IMR-90 (cell line): ENCODE results near the gene FNDC5. TPM values are rescaled to one million over a fixed set of nuclear protein-coding genes. Genes with fewer than 3 reads are reported as not detected.

Source experiments
- ATAC-seq: fragments of 200-7000 bp; cut with Tn5 transposase; 2 replicates; pipeline ENCODE4 v1.9.1; 2020; ENCODE audit warnings: low read depth, mild to moderate bottlenecking, moderate library complexity
- BruUV-seq: library from RNA; stranded (reverse); fragments of 400-500 nt; replicated peaks from 2 replicates; lab custom pipeline; 2021; lab: Mats Ljungman, UMichigan
- CTCF ChIA-PET: fragments of 300-600 bp; formaldehyde crosslinking; extraction: SDS; loops from one replicate; lab custom pipeline; 2021; ENCODE audit warnings: antibody characterized with exemption; lab: Yijun Ruan, JAX
- POLR2A ChIA-PET: fragments of 300-600 bp; sonication (Branson Sonifier 250); formaldehyde crosslinking; loops from one replicate; lab custom pipeline; 2022; ENCODE audit warnings: antibody characterized with exemption; ENCODE audit not compliant: unreplicated experiment; lab: Charles Lee
- DNase-seq: peaks from one replicate; pipeline ENCODE4 v3.0.0; 2013
- H2AFZ ChIP-seq: replicated peaks from 2 replicates; pipeline ENCODE3; 2013; ENCODE audit warnings: low read length, mild to moderate bottlenecking; ENCODE audit not compliant: poor library complexity
- H2AK5ac ChIP-seq: 2 replicates; pipeline ENCODE4 v1.6.1; 2013; ENCODE audit warnings: low read depth, low read length, inconsistent platforms
- H2AK9ac ChIP-seq: replicated peaks from 2 replicates; pipeline ENCODE3; 2013; ENCODE audit warnings: mild to moderate bottlenecking, low read depth, low read length, moderate library complexity; ENCODE audit not compliant: poor library complexity
- H2BK120ac ChIP-seq: 2 replicates; pipeline ENCODE4 v1.6.1; 2013; ENCODE audit warnings: low read depth, low read length, inconsistent platforms
- H2BK15ac ChIP-seq: 3 replicates; pipeline ENCODE4 v1.6.1; 2013; ENCODE audit warnings: low read depth, low read length, inconsistent platforms
- H2BK20ac ChIP-seq: 2 replicates; pipeline ENCODE4 v1.6.1; 2013; ENCODE audit warnings: low read depth, mild to moderate bottlenecking, inconsistent platforms, low read length, moderate library complexity
- H2BK5ac ChIP-seq: 2 replicates; pipeline ENCODE4 v1.6.1; 2013; ENCODE audit warnings: mild to moderate bottlenecking, low read depth, low read length, inconsistent platforms; ENCODE audit not compliant: poor library complexity, severe bottlenecking
- H3K14ac ChIP-seq: replicated peaks from 2 replicates; pipeline ENCODE4 v1.6.1; 2013; ENCODE audit warnings: low read depth, low read length, inconsistent platforms
- H3K18ac ChIP-seq: 2 replicates; pipeline ENCODE4 v1.6.1; 2013; ENCODE audit warnings: low read depth, low read length, control low read depth
- H3K23ac ChIP-seq: 2 replicates; pipeline ENCODE4 v1.6.1; 2013; ENCODE audit warnings: low read depth, low read length, inconsistent platforms
- H3K27ac ChIP-seq: 2 replicates; pipeline ENCODE4 v1.5.1; 2013; ENCODE audit warnings: mild to moderate bottlenecking, control low read depth, low read length; ENCODE audit not compliant: insufficient read depth
- H3K27me3 ChIP-seq: 2 replicates; pipeline ENCODE4 v1.6.1; 2013; ENCODE audit warnings: low read length; ENCODE audit not compliant: control insufficient read depth, insufficient read depth
- H3K36me3 ChIP-seq: 2 replicates; pipeline ENCODE4 v1.6.1; 2013; ENCODE audit warnings: low read length, mixed read lengths; ENCODE audit not compliant: control insufficient read depth, insufficient read depth
- H3K4ac ChIP-seq: 2 replicates; pipeline ENCODE4 v1.6.1; 2013; ENCODE audit warnings: low read depth, low read length, inconsistent platforms
- H3K4me1 ChIP-seq: 2 replicates; pipeline ENCODE4 v1.6.1; 2013; ENCODE audit warnings: low read length, mixed read lengths; ENCODE audit not compliant: control insufficient read depth, insufficient read depth
- H3K4me2 ChIP-seq: 2 replicates; pipeline ENCODE4 v1.6.1; 2013; ENCODE audit warnings: low read depth, mild to moderate bottlenecking, control low read depth, low read length, moderate library complexity
- H3K4me3 ChIP-seq: 2 replicates; pipeline ENCODE4 v1.5.1; 2013; ENCODE audit warnings: low read depth, mild to moderate bottlenecking, control low read depth, low read length, moderate library complexity; ENCODE audit not compliant: insufficient read depth
- H3K56ac ChIP-seq: 2 replicates; pipeline ENCODE4 v1.6.1; 2013; ENCODE audit warnings: low read length, inconsistent platforms; ENCODE audit not compliant: insufficient read depth; ENCODE audit errors: extremely low read depth
- H3K79me1 ChIP-seq, 2 experiments: 2 replicates each; pipeline ENCODE4 v1.6.1; 2013; ENCODE audit warnings: low read length in 2 of 2, inconsistent platforms in 1 of 2, low read depth in 1 of 2
- H3K9ac ChIP-seq: 2 replicates; pipeline ENCODE4 v1.6.1; 2013; ENCODE audit warnings: low read depth, low read length, control low read depth
- H3K9me1 ChIP-seq: 2 replicates; pipeline ENCODE4 v1.6.1; 2013; ENCODE audit warnings: low read length, inconsistent platforms; ENCODE audit not compliant: insufficient read depth
- H3K9me3 ChIP-seq: 2 replicates; pipeline ENCODE4 v1.6.1; 2013; ENCODE audit warnings: low read length; ENCODE audit not compliant: control insufficient read depth, insufficient read depth
- H4K20me1 ChIP-seq: 2 replicates; pipeline ENCODE4 v1.6.1; 2013; ENCODE audit warnings: low read length, inconsistent platforms; ENCODE audit not compliant: insufficient read depth
- H4K5ac ChIP-seq: 2 replicates; pipeline ENCODE4 v1.6.1; 2013; ENCODE audit warnings: mild to moderate bottlenecking, low read depth, low read length, control low read depth
- H4K8ac ChIP-seq, 2 experiments: 2 replicates each; pipeline ENCODE4 v1.6.1; 2013; ENCODE audit warnings: low read depth in 2 of 2, low read length in 2 of 2, control low read depth in 1 of 2, inconsistent platforms in 1 of 2
- H4K91ac ChIP-seq: 2 replicates; pipeline ENCODE4 v1.6.1; 2013; ENCODE audit warnings: low read depth, low read length, inconsistent platforms; ENCODE audit not compliant: insufficient read depth
- BHLHE40 ChIP-seq: fragments of 150-350 bp; IDR thresholded peaks from 2 replicates; pipeline ENCODE4 v1.6.1; 2016; ENCODE audit warnings: mild to moderate bottlenecking, low read depth, low read length
- CEBPB ChIP-seq: IDR thresholded peaks from 2 replicates; pipeline ENCODE4 v1.6.1; 2012; ENCODE audit warnings: low read depth, low read length, improper control_type of control experiment
- CHD1 ChIP-seq: IDR thresholded peaks from 2 replicates; pipeline ENCODE4 v1.6.1; 2012; ENCODE audit warnings: low read depth, low read length, improper control_type of control experiment
- FOS ChIP-seq: fragments of 150-350 bp; IDR thresholded peaks from 2 replicates; pipeline ENCODE4 v1.6.1; 2016; ENCODE audit warnings: low read depth, low read length
- MAFK ChIP-seq: IDR thresholded peaks from 2 replicates; pipeline ENCODE4 v1.6.1; 2012; ENCODE audit warnings: low read depth, low read length, improper control_type of control experiment
- WGBS, 2 experiments: methylation state at CpG; one replicate each; pipeline versions ENCODE4 v1.1.5 to v1.1.7; 2013; ENCODE audit warnings: missing lambda C conversion rate in 2 of 2; ENCODE audit not compliant: insufficient read length in 1 of 2; ENCODE audit errors: extremely low coverage in 2 of 2; 5-methylcytosine and 5-hydroxymethylcytosine counted together
- dilution Hi-C: fragments of 300-500 bp; cut with HindIII; formaldehyde crosslinking; loops from one replicate; pipeline ENCODE4 v1.14.3; 2018; ENCODE audit warnings: low sequenced_read_pairs; ENCODE audit not compliant: unreplicated experiment
- in situ Hi-C: fragments of 300-500 bp; cut with MboI; formaldehyde crosslinking; loops from 3 replicates; pipeline ENCODE4 v1.14.3; 2019; ENCODE audit warnings: low sequenced_read_pairs, inconsistent platforms, mixed read lengths
- intact Hi-C: fragments of 100-400 bp; cut with micrococcal nuclease; formaldehyde crosslinking; loops from 2 replicates; pipeline ENCODE4 v1.10.0; 2022
- polyA plus RNA-seq, 3 experiments: library from polyadenylated mRNA; depleted of rRNA; stranded (reverse); fragments of >200 nt; gene quantifications; 2 replicates each; pipeline ENCODE4 v1.2.3, GENCODE V29; 2012; ENCODE audit warnings: low replicate concordance in 1 of 3
- total RNA-seq: library from RNA; depleted of rRNA; stranded (reverse); fragments of >200 nt; gene quantifications from 2 replicates; pipeline ENCODE4 v1.2.3, GENCODE V29; 2012
- TF ChIP-seq, protein P1 (sequence below): fragments of 150-350 bp; IDR thresholded peaks from 2 replicates; pipeline ENCODE4 v1.6.1; 2016; ENCODE audit warnings: low read depth, mild to moderate bottlenecking, low read length, moderate library complexity, borderline replicate concordance
- TF ChIP-seq, protein P2 (sequence below): fragments of 150-350 bp; IDR thresholded peaks from 2 replicates; pipeline ENCODE4 v1.6.1; 2017; ENCODE audit warnings: mild to moderate bottlenecking, antibody characterized with exemption, low read length, low read depth

Gene FNDC5
- total and polyA plus RNA-seq, 2 of the 4 experiments (the other 2 are of a cell fraction): 1.2 to 1.6 TPM

DNA sequence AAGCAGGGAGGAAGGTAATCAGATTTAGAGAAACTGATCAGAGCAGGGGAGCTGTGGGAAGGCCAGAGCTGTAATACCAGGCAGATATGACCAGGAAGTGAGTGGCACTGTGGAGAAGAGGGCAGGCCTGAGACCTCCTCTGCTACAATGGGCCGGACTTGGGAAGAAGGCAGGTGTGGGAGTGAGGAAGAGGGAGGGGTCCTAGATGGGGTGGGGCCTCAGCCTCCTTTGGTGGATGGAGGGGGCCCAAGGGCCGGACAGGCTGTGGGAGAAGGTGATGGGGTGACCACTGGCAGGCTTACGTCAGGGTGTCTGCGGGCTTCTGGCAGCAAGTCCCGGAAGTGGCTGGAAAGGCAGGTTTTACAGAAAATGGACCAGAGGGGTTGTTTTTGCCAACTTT lies 10.6 kb upstream of the FNDC5 start (continued):
- TF ChIP-seq, protein P1, sequence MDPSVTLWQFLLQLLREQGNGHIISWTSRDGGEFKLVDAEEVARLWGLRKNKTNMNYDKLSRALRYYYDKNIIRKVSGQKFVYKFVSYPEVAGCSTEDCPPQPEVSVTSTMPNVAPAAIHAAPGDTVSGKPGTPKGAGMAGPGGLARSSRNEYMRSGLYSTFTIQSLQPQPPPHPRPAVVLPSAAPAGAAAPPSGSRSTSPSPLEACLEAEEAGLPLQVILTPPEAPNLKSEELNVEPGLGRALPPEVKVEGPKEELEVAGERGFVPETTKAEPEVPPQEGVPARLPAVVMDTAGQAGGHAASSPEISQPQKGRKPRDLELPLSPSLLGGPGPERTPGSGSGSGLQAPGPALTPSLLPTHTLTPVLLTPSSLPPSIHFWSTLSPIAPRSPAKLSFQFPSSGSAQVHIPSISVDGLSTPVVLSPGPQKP: no peak
- TF ChIP-seq MAFK: no peak

DNA sequence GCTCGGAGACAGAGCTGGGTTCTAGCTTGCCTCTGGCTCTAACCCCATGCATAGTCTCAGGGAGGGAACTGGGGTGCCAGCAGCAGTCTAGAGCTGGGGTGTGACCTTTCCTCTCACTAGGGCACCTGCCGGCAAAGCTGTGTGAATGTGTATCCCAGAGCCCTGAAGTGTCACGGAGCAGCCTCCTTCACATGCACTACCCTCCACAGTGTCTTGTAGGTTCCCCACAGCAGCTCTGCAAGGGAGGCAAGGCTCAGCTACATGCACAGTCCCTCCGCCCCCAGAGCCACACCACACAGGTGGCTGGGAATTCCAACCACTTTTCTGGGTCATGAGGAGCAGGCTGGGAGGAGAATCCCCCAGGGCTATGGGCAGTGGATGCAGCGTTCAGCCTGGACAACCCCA lies 7.9 kb upstream of the FNDC5 start:
- Histone ChIP-seq H3K27me3 (peaks cover 27% of the 10 kb centered on the region), H3K18ac (no peak overlapping the region), H2AK9ac (no peak overlapping the region), H3K56ac (no peak overlapping the region), H2BK20ac (no peak overlapping the region), H4K8ac (no peak overlapping the region), H3K23ac (no peak overlapping the region), H3K36me3 (no peaks in the 10 kb centered on the region), H3K79me1 (no peaks in the 10 kb centered on the region), H2BK5ac (no peak overlapping the region), H3K4me1 (no peaks in the 10 kb centered on the region), H4K5ac (no peak overlapping the region), H3K9me3 (no peaks in the 10 kb centered on the region), H2AFZ (no peak overlapping the region), H3K14ac (no peak overlapping the region), H3K27ac (no peak overlapping the region), H3K9ac (no peak overlapping the region), H4K20me1 (no peaks in the 10 kb centered on the region), H4K91ac (no peak overlapping the region), H2AK5ac (no peak overlapping the region), H2BK120ac (no peak overlapping the region), H3K4ac (no peak overlapping the region), H3K4me2 (no peak overlapping the region), H3K9me1 (0 out of 2 replicates have a peak, but pooled peaks cover 3% of the 10 kb centered on the region), H2BK15ac (no peak overlapping the region), H3K4me3 (no peak overlapping the region)
- CTCF ChIA-PET: interaction anchor here (0.7 kb wide), 2 partner anchors 14 to 312 kb away, joined by 3 to 4 read pairs; no protein-coding TSS in a partner anchor
- dilution Hi-C loops: no loop called here
- no peak for TF ChIP-seq CHD1
- TF ChIP-seq, protein P2, sequence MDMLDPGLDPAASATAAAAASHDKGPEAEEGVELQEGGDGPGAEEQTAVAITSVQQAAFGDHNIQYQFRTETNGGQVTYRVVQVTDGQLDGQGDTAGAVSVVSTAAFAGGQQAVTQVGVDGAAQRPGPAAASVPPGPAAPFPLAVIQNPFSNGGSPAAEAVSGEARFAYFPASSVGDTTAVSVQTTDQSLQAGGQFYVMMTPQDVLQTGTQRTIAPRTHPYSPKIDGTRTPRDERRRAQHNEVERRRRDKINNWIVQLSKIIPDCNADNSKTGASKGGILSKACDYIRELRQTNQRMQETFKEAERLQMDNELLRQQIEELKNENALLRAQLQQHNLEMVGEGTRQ: no peak
- TF ChIP-seq BHLHE40: no peak
- no peak for TF ChIP-seq FOS
- TF ChIP-seq, protein P1: no peak
- TF ChIP-seq CEBPB: no peak
- POLR2A ChIA-PET: no interaction called here
- no CpG with 5 or more reads among the region's 5 CpGs for WGBS, 2 experiments
- no peak for ATAC-seq
- BruUV-seq: no TSS peak
- in situ Hi-C loops: no loop called here
- DNase-seq: no peak
- intact Hi-C loops: no loop called here
